ENCODE results near the gene CHRNG. TPM values are rescaled to one million over a fixed set of nuclear protein-coding genes. Genes with fewer than 3 reads are reported as not detected.

The CHRNG gene
- total RNA-seq, 2 donors from 2014 or later = not detected

DNA sequence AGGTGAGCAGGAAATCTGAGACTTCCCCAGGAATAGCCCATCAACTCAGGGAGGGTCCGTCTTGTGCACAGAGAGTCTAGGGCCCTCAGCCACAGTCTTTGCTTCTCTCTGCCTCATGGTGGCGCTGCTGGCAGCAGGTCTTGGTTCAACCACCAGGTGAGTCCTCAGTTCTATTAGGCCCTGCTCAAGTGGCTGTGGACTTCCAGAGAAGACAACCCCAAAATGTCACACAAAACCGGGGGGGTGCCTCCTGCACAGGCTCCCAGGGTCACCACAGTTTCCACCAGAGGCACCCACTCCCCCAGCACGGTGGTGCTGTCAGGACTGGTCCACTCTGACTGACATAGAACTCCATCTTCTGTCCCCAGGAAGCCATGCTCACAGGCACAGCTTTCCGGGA lies 2.4 kb upstream of the CHRNG start:
- ATAC-seq (no peak), DNase-seq (no peak)
- H3K27me3 Mint-ChIP-seq = peaks cover 39% of the 10 kb centered on the region
- H3K36me3 Mint-ChIP-seq (ENCODE audit: low read depth) = no peaks in the 10 kb centered on the region
- no peak overlapping the region for H3K4me3 Mint-ChIP-seq
- H3K4me1 Mint-ChIP-seq = peaks cover 12% of the 10 kb centered on the region
- H3K9me3 ChIP-seq (ENCODE audit: control insufficient read depth, low read length, poor library complexity, severe bottlenecking) = no peaks in the 10 kb centered on the region
- H3K27ac Mint-ChIP-seq = no peak overlapping the region

GRCh38 chr2:232537499-232537898 lies 2.0 kb upstream of the CHRNG start:
- no peak overlapping the region for H3K4me3 Mint-ChIP-seq
- H3K27ac Mint-ChIP-seq = no peak overlapping the region
- DNase-seq (no peak), ATAC-seq (no peak)
- H3K36me3 Mint-ChIP-seq (ENCODE audit: low read depth) = no peaks in the 10 kb centered on the region
- H3K27me3 Mint-ChIP-seq = peaks cover 39% of the 10 kb centered on the region
- peaks cover 12% of the 10 kb centered on the region for H3K4me1 Mint-ChIP-seq
- no peaks in the 10 kb centered on the region for H3K9me3 ChIP-seq (ENCODE audit: control insufficient read depth, low read length, poor library complexity, severe bottlenecking)

DNA sequence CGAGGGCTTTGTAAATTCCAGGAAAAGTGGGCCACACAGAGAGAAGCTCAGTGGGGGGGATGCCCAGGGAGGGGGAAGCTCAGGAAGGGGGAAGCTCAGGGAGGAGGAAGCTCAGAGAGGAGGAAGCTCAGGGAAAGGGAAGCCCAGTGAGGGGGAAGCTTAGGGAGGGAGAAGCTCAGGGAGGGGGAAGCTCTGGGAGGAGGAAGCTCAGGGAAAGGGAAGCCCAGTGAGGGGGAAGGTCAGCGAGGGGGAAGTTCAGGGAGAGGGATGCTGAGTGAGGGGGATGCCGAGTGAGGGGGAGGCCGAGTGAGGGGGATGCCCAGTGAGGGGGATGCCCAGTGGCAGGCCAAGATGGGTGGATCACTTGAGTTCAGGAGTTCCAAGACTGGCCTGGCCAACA lies 821 bp upstream of the CHRNG start:
- Mint-ChIP-seq H3K27me3 (peaks cover 31% of the 10 kb centered on the region), H3K4me1 (peaks cover 12% of the 10 kb centered on the region), H3K36me3 (ENCODE audit: low read depth) (no peaks in the 10 kb centered on the region), H3K27ac (peak overlapping the region; percentile 82), H3K4me3 (no peak overlapping the region)
- no peaks in the 10 kb centered on the region for H3K9me3 ChIP-seq (ENCODE audit: control insufficient read depth, low read length, poor library complexity, severe bottlenecking)
- DNase-seq = no peak
- ATAC-seq = no peak

DNA sequence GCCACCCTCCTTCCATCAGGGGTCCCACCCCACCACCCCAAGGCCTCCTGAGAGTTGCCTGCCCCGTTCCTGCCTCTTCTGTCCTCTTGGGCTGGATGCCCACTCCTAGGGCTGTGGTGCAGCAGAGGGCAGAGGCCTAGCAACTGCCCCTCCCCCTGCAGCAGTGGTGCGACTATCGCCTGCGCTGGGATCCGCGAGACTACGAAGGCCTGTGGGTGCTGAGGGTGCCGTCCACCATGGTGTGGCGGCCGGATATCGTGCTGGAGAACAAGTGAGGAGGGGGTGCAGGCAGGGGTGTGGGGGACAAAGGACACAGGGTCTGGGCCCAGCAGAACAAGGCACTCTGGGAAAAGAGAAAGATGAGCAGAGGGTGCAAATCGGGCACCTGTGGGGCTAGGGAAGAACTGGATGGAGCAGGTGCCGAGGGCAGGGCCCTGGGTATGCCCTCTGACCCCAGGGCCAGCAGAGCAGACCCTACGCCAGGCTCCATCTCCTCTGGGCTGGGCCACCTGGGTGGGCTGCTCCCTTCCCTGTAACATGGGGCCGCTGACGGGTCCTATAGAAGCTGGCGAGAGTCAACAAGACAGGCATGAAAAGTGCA lies 1.0 kb downstream of the CHRNG start:
- no peak overlapping the region for H3K4me3 Mint-ChIP-seq
- no peaks in the 10 kb centered on the region for H3K36me3 Mint-ChIP-seq (ENCODE audit: low read depth)
- no peaks in the 10 kb centered on the region for H3K9me3 ChIP-seq (ENCODE audit: control insufficient read depth, low read length, poor library complexity, severe bottlenecking)
- ATAC-seq (no peak), DNase-seq (no peak)
- H3K4me1 Mint-ChIP-seq = peaks cover 18% of the 10 kb centered on the region
- H3K27ac Mint-ChIP-seq = no peak overlapping the region
- H3K27me3 Mint-ChIP-seq = peaks cover 26% of the 10 kb centered on the region

- H3K36me3 Mint-ChIP-seq (ENCODE audit: low read depth) = no peaks in the 10 kb centered on the region
- H3K9me3 ChIP-seq (ENCODE audit: control insufficient read depth, low read length, poor library complexity, severe bottlenecking) = no peaks in the 10 kb centered on the region
- ATAC-seq (peak; percentile 27), DNase-seq (no peak)
- H3K4me1 Mint-ChIP-seq = peaks cover 20% of the 10 kb centered on the region
- H3K27me3 Mint-ChIP-seq = peaks cover 18% of the 10 kb centered on the region
- H3K4me3 Mint-ChIP-seq = no peak overlapping the region
- H3K27ac Mint-ChIP-seq = no peak overlapping the region
These were observed 1.9 kb downstream of the CHRNG start for GRCh38 chr2:232541195-232541960.

GRCh38 chr2:232541961-232542714 lies 2.6 kb downstream of the CHRNG start:
- H3K9me3 ChIP-seq (ENCODE audit: control insufficient read depth, low read length, poor library complexity, severe bottlenecking) = no peaks in the 10 kb centered on the region
- Mint-ChIP-seq H3K4me1 (peaks cover 25% of the 10 kb centered on the region), H3K4me3 (no peak overlapping the region), H3K27me3 (peaks cover 10% of the 10 kb centered on the region), H3K27ac (no peak overlapping the region), H3K36me3 (ENCODE audit: low read depth) (no peaks in the 10 kb centered on the region)
- ATAC-seq (no peak), DNase-seq (no peak)

GRCh38 chr2:232542715-232543467 lies 3.4 kb downstream of the CHRNG start:
- no peaks in the 10 kb centered on the region for H3K36me3 Mint-ChIP-seq (ENCODE audit: low read depth)
- peaks cover 29% of the 10 kb centered on the region for H3K4me1 Mint-ChIP-seq
- no peaks in the 10 kb centered on the region for H3K9me3 ChIP-seq (ENCODE audit: control insufficient read depth, low read length, poor library complexity, severe bottlenecking)
- no peak overlapping the region for H3K4me3 Mint-ChIP-seq
- no peak for ATAC-seq
- H3K27ac Mint-ChIP-seq = peak overlapping the region; percentile 6
- peaks cover 5% of the 10 kb centered on the region for H3K27me3 Mint-ChIP-seq
- no peak for DNase-seq

GRCh38 chr2:232543491-232543890 lies 4.0 kb downstream of the CHRNG start:
- H3K4me1 Mint-ChIP-seq = peaks cover 31% of the 10 kb centered on the region
- no peaks in the 10 kb centered on the region for H3K27me3 Mint-ChIP-seq
- no peak for DNase-seq
- H3K9me3 ChIP-seq (ENCODE audit: control insufficient read depth, low read length, poor library complexity, severe bottlenecking) = no peaks in the 10 kb centered on the region
- no peak for ATAC-seq
- H3K27ac Mint-ChIP-seq = peak overlapping the region; percentile 6
- no peak overlapping the region for H3K4me3 Mint-ChIP-seq
- no peaks in the 10 kb centered on the region for H3K36me3 Mint-ChIP-seq (ENCODE audit: low read depth)

DNA sequence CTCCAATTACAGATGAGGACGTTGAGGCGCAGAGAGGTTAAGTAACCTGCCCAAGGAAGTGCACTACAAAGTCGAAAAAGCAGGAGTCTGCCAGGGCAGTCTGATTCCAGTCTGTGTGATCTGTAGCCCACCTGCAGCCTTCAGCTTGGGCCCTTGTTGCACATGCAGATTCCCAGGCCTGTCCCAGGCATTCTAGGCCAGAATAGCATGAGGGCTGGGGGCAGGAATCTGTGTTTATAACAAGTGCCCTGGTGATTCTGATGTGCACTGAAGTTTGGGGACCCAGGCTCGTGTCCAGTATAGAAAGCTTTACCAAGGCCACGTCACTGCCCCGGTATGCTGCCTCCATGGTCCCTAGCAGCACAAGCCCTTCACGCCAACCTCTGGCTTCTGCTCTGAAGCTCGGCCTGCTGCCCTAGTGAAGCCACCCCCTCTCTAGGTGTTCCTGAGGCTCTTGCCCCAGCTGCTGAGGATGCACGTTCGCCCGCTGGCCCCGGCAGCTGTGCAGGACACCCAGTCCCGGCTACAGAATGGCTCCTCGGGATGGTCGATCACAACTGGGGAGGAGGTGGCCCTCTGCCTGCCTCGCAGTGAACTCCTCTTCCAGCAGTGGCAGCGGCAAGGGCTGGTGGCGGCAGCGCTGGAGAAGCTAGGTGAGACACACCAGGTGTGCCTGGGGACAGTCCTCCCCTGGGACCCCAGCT lies 4.6 kb downstream of the CHRNG start:
- no peaks in the 10 kb centered on the region for H3K9me3 ChIP-seq (ENCODE audit: control insufficient read depth, low read length, poor library complexity, severe bottlenecking)
- Mint-ChIP-seq H3K4me3 (no peak overlapping the region), H3K27ac (peak overlapping the region; percentile 6), H3K4me1 (peaks cover 37% of the 10 kb centered on the region), H3K27me3 (no peaks in the 10 kb centered on the region), H3K36me3 (ENCODE audit: low read depth) (no peaks in the 10 kb centered on the region)
- DNase-seq (no peak), ATAC-seq (no peak)

DNA sequence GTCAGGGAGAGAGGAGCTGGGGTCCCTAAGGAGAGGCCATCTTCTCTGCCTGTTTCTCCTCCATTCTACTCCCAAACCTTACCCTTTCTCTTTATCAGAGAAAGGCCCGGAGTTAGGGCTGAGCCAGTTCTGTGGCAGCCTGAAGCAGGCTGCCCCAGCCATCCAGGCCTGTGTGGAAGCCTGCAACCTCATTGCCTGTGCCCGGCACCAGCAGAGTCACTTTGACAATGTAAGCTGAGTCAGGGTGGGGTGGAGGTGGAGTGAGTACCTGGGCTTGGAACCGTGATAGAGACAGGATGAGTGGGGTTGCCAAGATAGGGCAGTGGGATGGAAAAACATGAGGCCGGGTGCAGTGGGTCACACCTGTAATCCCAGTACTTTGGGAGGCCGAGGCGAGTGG lies 5.2 kb downstream of the CHRNG start:
- no peak for ATAC-seq
- no peaks in the 10 kb centered on the region for H3K9me3 ChIP-seq (ENCODE audit: control insufficient read depth, low read length, poor library complexity, severe bottlenecking)
- Mint-ChIP-seq H3K27me3 (no peaks in the 10 kb centered on the region), H3K36me3 (ENCODE audit: low read depth) (no peaks in the 10 kb centered on the region), H3K4me1 (peaks cover 39% of the 10 kb centered on the region), H3K27ac (no peak overlapping the region), H3K4me3 (no peak overlapping the region)
- DNase-seq = no peak

GRCh38 chr2:232545511-232546375 lies 6.3 kb downstream of the CHRNG start:
- H3K36me3 Mint-ChIP-seq (ENCODE audit: low read depth) = no peaks in the 10 kb centered on the region
- no peak for ATAC-seq
- H3K4me3 Mint-ChIP-seq = no peak overlapping the region
- no peaks in the 10 kb centered on the region for H3K27me3 Mint-ChIP-seq
- H3K9me3 ChIP-seq (ENCODE audit: control insufficient read depth, low read length, poor library complexity, severe bottlenecking) = no peaks in the 10 kb centered on the region
- H3K27ac Mint-ChIP-seq = no peak overlapping the region
- no peak for DNase-seq
- peaks cover 41% of the 10 kb centered on the region for H3K4me1 Mint-ChIP-seq

DNA sequence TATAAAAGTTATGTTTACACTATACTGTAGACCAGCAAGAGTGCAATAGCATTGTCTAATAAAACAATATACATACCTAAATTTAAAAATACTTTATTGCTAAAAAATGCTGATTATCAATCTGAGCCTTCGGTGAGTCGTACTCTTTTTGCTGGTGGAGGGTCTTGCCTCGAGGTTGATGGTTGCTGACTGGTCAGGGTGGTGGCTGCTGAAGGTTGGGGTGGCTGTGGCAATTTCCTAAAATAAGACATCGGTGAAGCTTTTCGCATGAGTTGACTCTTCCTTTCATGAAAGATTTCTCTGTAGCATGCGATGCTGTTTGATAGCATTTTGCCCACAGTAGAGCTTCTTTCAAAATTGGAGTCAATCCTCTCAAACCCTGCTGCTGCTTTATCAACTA lies 8.5 kb downstream of the CHRNG start:
- no peak for DNase-seq
- H3K4me3 Mint-ChIP-seq = no peak overlapping the region
- no peaks in the 10 kb centered on the region for H3K27me3 Mint-ChIP-seq
- H3K4me1 Mint-ChIP-seq = peaks cover 50% of the 10 kb centered on the region
- H3K27ac Mint-ChIP-seq = no peak overlapping the region
- H3K9me3 ChIP-seq (ENCODE audit: control insufficient read depth, low read length, poor library complexity, severe bottlenecking) = no peaks in the 10 kb centered on the region
- no peak for ATAC-seq
- no peaks in the 10 kb centered on the region for H3K36me3 Mint-ChIP-seq (ENCODE audit: low read depth)
